ENCODE results near the gene HMSD. TPM values are rescaled to one million over a fixed set of nuclear protein-coding genes. Genes with fewer than 3 reads are reported as not detected.

The HMSD gene
- total RNA-seq, 2 donors from 2014 or later = 3.3 to 24.2 TPM

- Mint-ChIP-seq H3K27ac (no peak overlapping the region), H3K4me1 (peaks cover 5% of the 10 kb centered on the region), H3K4me3 (no peak overlapping the region), H3K9me3 (peaks cover 3% of the 10 kb centered on the region), H3K36me3 (ENCODE audit: low read depth) (peaks cover 11% of the 10 kb centered on the region), H3K27me3 (no peaks in the 10 kb centered on the region)
- ATAC-seq (replicated peaks) = no peak
These were observed 43.6 kb downstream of the HMSD start for GRCh38 chr18:63992751-63993150.

- Mint-ChIP-seq H3K36me3 (ENCODE audit: low read depth) (no peaks in the 10 kb centered on the region), H3K4me1 (peaks cover 5% of the 10 kb centered on the region), H3K4me3 (no peak overlapping the region), H3K27me3 (peaks cover 5% of the 10 kb centered on the region), H3K27ac (no peak overlapping the region), H3K9me3 (peaks cover 3% of the 10 kb centered on the region)
- no peak for ATAC-seq (replicated peaks)
These were observed 45.8 kb downstream of the HMSD start for GRCh38 chr18:63994783-63995399.

GRCh38 chr18:63997041-63997440 lies 47.9 kb downstream of the HMSD start:
- H3K27me3 Mint-ChIP-seq = peaks cover 11% of the 10 kb centered on the region

GRCh38 chr18:63997606-63998005 lies 48.5 kb downstream of the HMSD start:
- Mint-ChIP-seq H3K4me3 (no peak overlapping the region), H3K4me1 (peaks cover 1% of the 10 kb centered on the region), H3K9me3 (peaks cover 3% of the 10 kb centered on the region), H3K36me3 (ENCODE audit: low read depth) (no peaks in the 10 kb centered on the region), H3K27me3 (peaks cover 11% of the 10 kb centered on the region), H3K27ac (no peak overlapping the region)
- ATAC-seq (replicated peaks) = no peak

More at GRCh38 chr18:63997041-63997440, 47.9 kb downstream of the HMSD start:
- H3K36me3 Mint-ChIP-seq (ENCODE audit: low read depth) = no peaks in the 10 kb centered on the region
- no peak for ATAC-seq (replicated peaks)
- H3K4me3 Mint-ChIP-seq = no peak overlapping the region
- H3K9me3 Mint-ChIP-seq = peaks cover 3% of the 10 kb centered on the region
- H3K4me1 Mint-ChIP-seq = peaks cover 5% of the 10 kb centered on the region
- no peak overlapping the region for H3K27ac Mint-ChIP-seq

GRCh38 chr18:63999871-64000270 lies 50.8 kb downstream of the HMSD start:
- Mint-ChIP-seq H3K27ac (no peak overlapping the region), H3K4me1 (no peaks in the 10 kb centered on the region), H3K27me3 (peaks cover 20% of the 10 kb centered on the region), H3K4me3 (no peak overlapping the region), H3K9me3 (peaks cover 3% of the 10 kb centered on the region), H3K36me3 (ENCODE audit: low read depth) (no peaks in the 10 kb centered on the region)
- no peak for ATAC-seq (replicated peaks)

- ATAC-seq (replicated peaks) = no peak
- H3K27ac Mint-ChIP-seq = no peak overlapping the region
- H3K36me3 Mint-ChIP-seq (ENCODE audit: low read depth) = no peaks in the 10 kb centered on the region
- peaks cover 20% of the 10 kb centered on the region for H3K27me3 Mint-ChIP-seq
- H3K4me1 Mint-ChIP-seq = no peaks in the 10 kb centered on the region
- no peaks in the 10 kb centered on the region for H3K9me3 Mint-ChIP-seq
- H3K4me3 Mint-ChIP-seq = no peak overlapping the region
These were observed 53.5 kb downstream of the HMSD start for GRCh38 chr18:64002581-64002980.

- no peak overlapping the region for H3K4me3 Mint-ChIP-seq
- ATAC-seq (replicated peaks) = no peak
- H3K27me3 Mint-ChIP-seq = peaks cover 12% of the 10 kb centered on the region
- no peaks in the 10 kb centered on the region for H3K36me3 Mint-ChIP-seq (ENCODE audit: low read depth)
- no peaks in the 10 kb centered on the region for H3K4me1 Mint-ChIP-seq
- no peaks in the 10 kb centered on the region for H3K9me3 Mint-ChIP-seq
- H3K27ac Mint-ChIP-seq = no peak overlapping the region
These were observed 60.2 kb downstream of the HMSD start for GRCh38 chr18:64009305-64009704.

Other genes starting within 250 kb of the HMSD start
- not detected for gene SERPINB11, start 246.3 kb upstream of the HMSD start, total RNA-seq
- not detected for gene SERPINB7, start 173.9 kb upstream of the HMSD start, total RNA-seq
- gene SERPINB2, start 61.6 kb upstream of the HMSD start, total RNA-seq = not detected
- gene SERPINB10, start 41.3 kb upstream of the HMSD start, total RNA-seq = not detected
- 10 to 100 TPM; 16.5 to 19.1 TPM for gene SERPINB8, start 20.8 kb downstream of the HMSD start, total RNA-seq
- gene LINC00305, start 199.8 kb downstream of the HMSD start, total RNA-seq = not detected